Measurements from ENCODE around the gene LIN7A.

- no peak for TF ChIP-seq CTCF (IDR thresholded peaks at IDR 0.05; ENCODE audit: insufficient read depth, low read length, poor library complexity, severe bottlenecking)
- no peak for TF ChIP-seq EZH2phosphoT487 (conservative IDR thresholded peaks at IDR 0.05; ENCODE audit: low read length)
These were observed 68.5 kb downstream of the LIN7A start for GRCh38 chr12:80869264-80869663.

All from SU-DHL-6 (cell line).